ENCODE data around the gene MMP23B. TPM values are rescaled to one million over a fixed set of nuclear protein-coding genes. Genes with fewer than 3 reads are reported as not detected.
"Not testable (repeated sequence)": the region's sequence is repeated elsewhere in the genome, so short reads cannot be mapped to it uniquely, and the experiment has no call there.

Gene MMP23B
- total RNA-seq, 1 experiment from 2014 or later, result 0.34 TPM

DNA sequence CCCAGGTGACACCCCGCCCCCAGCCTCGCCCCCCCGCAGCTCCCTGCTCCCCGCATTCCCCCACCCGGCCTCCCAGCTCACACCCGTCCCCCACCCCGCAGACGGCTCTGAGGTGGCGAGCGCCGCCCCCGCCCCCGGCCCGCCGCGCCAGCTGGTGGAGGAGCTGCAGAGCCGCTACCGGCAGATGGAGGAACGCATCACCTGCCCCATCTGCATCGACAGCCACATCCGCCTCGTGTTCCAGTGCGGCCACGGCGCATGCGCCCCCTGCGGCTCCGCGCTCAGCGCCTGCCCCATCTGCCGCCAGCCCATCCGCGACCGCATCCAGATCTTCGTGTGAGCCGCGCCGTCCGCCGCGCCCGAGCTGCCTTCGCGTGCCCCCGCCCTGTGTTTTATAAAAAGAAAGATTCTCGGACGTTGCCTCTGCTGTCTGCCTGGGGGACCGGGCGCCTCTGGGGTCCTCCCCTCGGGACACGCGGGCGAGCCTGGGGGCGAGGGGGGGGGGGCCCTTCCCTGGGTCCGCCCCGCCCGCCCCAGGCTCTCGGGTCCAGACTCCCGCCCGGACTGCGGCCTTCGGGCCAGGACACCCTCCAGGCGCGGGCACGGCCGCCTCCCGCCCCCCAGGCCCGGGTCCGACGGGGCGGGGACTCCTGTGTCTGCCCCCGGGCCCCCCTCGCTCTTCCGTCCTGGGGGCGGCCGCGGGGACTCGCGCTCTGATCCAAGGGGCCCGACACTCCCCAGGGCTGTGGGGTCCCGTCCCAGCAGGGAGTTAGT, 1.6 kb upstream of the MMP23B start:
- no peak for DNase-seq (ENCODE audit: low read depth)

DNA sequence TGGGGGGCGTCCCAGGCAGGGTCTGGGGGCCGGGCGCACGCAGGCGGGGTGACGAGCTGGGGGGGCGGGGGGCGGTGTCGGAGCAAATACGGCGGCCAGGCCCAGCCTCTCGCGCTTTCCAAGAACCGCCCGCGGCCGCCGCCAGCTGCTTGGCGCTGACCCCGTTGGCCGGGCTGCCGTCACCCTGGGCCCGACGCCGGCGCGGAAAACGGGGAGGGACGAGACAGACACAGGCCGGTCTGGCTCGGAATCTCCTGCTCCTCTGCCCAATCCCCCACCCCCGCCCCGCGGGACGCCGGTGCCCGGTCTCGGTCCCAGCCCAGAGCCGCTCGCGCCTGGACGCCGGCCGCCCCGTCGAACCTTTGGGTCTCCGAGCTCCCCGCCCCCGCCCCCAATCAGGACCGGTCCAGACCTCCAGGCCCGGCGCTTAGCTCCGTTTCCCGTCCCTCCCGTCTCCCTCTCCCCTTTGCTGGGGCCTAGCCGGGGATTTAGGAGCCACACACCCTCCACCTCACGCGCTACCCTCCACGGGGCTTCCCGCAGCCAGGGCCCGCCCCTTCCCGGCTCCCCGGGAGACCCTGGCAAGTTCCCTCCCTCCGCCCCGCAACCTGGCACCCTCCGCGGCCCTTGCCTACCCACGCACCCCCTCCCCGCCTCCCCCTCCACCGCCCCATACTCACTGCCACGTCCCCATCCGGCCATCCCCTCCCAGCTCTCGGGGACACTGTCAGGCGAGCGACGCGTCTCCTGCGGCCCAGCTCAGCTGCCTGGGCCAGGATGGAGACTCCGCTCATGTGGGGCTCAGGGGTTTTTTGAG, 800 bp upstream of the MMP23B start:
- no peak for DNase-seq (ENCODE audit: low read depth)

DNA sequence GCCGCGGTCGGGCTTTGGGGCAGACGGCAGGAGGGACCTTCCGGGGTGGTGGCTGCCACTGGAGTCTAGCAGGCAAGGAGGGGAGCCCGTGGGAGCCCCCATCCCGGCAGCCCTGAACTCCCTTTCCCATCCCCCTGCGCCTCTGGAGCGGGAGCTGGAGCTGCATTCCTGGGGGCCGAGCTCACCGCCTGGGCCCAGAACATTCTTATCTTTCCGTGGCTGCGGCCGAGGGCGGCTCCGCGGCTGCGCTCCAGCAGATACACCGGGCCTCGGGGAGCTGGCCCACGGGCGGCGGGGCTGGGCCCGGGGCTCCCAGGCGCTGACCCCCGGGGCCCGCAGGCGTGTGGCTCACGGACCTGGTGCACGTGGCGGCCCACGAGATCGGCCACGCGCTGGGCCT, 1.4 kb downstream of the MMP23B start:
- not testable (repeated sequence) for DNase-seq (ENCODE audit: low read depth)

DNA sequence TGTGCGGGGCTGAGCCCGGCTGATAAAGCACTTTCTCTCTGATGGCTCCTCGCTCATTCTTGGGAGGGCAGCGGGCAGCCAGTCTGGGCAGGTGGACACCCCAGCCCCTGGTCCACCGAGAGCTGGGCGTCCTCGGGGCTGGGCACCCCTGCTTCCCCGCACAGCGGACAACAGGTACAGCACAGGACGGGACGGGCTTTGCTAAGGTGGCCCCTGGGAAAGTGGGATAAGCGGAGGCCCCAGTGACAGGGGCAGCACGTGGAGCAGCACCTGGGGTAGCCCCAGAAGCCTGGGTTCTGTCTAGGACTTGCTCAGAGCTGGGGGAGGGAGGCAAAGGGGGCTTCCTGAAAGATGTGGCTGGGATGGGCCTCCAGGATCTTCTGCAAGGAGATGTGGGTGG, 2.6 kb downstream of the MMP23B start:
- not testable (repeated sequence) for DNase-seq (ENCODE audit: low read depth)

DNA sequence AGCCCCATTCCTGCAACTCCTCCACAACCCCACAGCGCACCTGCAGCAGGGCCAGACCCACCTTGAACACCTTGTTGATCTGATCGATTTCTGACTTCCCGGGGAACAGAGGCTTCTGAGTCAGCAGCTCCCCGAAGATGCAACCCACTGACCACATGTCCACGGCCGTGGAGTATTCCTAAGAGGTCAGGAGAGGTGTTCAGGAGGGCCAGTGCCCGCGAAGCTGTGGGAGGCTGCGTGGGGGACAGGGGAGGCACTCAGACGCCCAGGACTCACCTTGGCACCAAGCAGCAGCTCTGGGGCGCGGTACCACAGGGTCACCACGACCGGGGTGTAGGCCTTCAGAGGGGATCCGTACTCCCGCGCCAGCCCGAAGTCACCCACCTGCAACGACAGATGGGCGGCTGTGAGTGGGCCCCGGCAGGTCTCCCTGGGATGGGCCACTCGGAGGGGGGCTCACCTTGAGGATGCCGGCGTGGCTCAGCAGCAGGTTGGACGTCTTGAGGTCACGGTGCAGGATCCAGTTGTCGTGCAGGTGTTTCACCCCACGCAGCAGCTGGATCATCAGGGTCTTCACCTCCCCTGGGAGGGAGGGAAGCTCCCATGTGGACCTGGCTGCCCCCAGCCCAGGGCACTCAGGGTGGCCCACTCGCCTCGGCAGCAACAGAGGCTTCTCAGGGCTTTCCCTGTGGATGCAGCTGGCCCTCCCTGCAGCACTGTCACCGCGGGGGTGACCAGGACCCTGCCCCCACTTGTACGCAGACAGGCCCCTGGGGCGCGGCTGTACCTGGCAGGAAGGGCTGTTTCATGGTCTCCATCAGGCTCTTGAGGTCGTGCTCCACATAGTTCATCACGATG, 4.9 kb downstream of the MMP23B start:
- DNase-seq (ENCODE audit: low read depth), result not testable (repeated sequence)

DNA sequence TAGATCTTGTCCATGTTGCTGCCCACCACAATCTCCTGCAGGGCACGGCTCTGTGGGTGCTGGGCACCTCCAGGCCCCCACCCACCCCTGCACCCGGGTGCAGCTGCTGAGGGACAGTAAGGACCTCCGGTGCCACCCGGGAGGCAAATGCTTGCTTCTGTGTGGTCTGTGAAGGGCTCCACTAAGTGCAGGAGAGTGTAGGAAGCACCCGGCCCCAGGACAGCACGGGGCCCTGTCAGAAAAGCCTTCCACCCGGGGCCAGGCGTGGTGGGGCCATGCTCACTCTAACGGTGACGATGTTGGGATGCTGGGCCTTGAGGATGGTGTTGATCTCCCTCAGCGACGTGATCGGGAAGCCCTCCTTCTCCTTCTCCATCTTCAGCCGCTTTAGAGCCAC, 5.5 kb downstream of the MMP23B start:
- DNase-seq (ENCODE audit: low read depth), result not testable (repeated sequence)

DNA sequence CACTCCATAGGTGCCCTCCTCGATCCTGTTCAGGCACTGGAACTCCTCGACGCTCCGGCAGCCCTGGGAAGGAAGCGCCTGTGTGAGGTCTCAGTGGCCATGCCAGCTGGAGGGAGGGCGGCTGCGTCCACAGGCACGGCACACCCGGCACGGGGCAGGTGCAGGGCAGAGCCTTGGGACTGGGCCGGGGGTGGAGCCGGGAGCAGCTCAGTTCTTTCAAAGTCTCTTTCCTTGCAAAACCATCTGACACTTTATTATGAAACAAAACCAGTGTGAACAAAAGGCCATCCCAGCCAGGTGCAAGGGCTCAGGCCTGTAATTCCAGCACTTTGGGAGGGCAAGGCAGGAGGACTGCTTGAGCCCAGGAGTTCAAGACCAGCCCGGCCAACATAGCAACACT, 6.6 kb downstream of the MMP23B start:
- not testable (repeated sequence) for DNase-seq (ENCODE audit: low read depth)

DNA sequence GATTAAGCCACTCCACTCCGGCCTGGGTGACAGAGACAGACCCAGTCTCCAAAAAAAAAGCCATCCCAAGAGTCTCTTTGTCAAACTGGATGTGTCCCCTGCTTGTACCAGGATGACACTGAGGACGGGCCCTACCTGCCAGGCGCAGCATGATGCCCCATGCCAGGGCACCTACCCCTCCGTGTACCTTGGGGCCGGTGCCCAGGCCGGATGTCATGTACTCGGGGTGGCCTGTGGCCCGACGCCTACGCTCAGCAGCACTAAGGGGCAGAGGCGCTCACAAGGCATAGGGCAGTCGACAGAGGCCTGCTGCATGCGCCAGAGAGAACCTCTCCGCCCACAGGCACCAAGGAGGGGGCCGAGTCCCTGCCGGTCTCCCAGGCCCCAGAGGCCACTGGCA, 7.4 kb downstream of the MMP23B start:
- DNase-seq (ENCODE audit: low read depth), result not testable (repeated sequence)

DNA sequence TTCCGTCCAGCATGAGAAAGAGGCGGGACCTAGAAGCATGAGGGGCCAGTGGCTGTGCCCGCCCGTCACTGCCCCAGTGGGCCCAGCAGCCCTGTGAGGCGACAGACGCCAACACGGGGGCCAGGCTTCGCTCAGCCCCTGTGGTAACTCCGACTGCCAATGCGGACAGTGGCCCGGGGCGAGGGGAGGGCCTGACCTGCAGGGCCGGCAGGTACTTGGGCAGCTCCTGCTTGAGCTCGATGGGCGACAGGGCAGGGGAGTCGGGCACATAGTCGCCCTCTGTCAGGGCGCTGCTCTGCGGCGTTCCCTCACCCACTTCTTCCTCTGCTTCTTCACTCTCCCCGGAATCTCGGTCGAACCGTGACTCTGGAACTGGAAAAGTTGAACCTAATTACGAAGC, 8.1 kb downstream of the MMP23B start:
- DNase-seq (ENCODE audit: low read depth), result not testable (repeated sequence)

DNA sequence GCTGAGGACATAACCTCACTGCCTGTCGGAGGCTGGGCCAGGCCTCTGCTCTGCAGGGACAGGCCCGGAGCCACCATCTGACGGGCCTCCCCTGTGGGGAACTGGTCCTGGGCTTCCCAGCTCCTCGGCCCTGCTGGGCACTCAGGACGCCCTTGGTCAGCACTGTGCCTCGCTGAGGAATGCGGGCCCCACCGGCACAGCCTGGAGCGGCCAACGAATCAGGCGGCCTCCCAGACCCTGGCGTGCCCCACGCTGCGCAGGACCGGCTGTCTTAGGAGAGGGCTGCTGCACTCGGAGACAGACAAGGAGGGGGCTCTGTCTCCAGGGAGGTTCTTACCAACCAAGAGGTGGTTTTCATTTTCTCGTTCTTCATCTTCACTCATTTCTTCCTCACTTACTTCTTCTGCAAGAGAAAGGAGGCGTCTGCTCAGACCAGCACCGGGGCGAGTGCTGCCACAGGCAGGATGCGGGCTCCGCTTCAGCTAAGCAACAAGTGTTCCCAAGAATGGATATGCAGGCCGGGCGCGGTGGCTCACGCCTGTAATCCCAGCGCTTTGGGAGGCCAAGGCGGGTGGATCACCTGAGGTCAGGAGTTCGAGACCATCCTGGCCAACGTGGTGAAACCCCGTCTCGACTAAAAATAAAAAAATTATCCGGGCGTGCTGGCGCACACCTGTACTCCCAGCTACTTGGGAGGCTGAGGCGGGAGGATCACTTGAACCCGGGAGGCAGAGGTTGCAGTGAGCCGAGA, 8.9 kb downstream of the MMP23B start:
- not testable (repeated sequence) for DNase-seq (ENCODE audit: low read depth)

DNA sequence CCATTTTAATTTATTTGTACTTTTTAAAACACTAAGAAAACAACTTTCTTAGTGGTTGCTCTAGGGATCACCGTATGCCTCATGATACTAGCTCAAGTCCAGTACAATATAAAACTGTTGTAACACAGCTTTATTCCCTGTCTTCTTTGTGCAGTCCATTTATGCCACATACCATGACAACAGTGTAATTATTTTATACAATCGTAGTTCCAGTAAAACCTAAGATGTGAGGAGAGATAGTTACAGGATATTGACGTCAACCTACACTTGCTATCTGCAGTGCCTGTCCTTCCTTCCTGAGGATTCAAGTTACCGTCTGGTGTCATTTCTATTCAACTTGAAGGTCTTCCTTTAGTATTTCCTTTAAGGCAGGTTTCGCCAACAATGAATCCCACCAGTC, 14.4 kb downstream of the MMP23B start:
- not testable (repeated sequence) for DNase-seq (ENCODE audit: low read depth)

DNA sequence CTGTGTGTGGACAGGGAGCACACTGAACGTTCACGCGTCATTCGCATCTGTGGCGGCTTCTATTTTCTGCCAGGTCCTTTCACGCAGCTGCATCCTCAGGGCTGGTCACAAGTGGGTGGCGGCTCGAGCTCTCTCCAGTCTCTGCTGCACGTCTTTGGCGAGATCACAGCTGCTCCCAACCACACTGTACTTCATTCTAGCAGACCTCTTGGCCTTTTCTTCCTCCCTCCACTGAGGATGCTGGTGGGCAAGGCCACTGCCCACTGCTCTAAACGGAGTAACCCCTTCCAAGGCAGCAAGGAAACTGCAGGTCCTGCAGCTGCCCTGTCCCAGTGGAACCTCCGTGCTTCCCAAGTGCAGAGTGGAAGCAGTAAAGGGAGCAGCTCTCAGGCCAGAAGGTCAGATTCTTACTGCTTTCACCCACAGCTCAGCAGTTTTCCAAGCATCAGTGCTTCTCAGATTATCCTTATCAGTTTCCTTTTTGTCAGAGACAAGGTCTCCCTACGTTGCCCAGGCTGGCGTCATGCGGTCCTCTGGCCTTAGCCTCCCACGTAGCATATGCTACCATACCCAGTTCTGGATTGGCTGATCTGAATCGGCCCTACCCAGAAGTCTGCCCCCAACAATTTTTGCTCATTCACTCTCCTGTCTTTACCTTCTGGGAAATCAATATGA, 15.7 kb downstream of the MMP23B start:
- not testable (repeated sequence) for DNase-seq (ENCODE audit: low read depth)

DNA sequence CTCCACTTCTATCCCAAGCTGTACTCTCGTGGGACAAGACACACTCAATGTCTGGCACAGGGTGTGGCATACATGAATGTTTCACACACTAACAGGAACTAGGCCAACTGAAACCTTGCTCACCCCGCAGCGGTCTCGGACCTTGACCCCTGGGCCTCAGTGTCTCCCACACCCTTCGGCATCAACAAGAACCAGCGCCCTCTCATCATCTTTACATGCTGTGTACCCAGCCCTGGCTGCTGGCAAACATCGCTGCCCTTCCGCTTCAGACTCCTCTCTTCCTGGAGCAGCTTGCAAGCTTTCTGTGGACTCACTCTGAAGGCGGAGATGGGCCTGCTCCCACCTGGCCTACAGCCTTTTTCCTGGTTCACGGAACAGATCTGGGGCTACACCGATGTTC, 16.3 kb downstream of the MMP23B start:
- DNase-seq (ENCODE audit: low read depth), result not testable (repeated sequence)

DNA sequence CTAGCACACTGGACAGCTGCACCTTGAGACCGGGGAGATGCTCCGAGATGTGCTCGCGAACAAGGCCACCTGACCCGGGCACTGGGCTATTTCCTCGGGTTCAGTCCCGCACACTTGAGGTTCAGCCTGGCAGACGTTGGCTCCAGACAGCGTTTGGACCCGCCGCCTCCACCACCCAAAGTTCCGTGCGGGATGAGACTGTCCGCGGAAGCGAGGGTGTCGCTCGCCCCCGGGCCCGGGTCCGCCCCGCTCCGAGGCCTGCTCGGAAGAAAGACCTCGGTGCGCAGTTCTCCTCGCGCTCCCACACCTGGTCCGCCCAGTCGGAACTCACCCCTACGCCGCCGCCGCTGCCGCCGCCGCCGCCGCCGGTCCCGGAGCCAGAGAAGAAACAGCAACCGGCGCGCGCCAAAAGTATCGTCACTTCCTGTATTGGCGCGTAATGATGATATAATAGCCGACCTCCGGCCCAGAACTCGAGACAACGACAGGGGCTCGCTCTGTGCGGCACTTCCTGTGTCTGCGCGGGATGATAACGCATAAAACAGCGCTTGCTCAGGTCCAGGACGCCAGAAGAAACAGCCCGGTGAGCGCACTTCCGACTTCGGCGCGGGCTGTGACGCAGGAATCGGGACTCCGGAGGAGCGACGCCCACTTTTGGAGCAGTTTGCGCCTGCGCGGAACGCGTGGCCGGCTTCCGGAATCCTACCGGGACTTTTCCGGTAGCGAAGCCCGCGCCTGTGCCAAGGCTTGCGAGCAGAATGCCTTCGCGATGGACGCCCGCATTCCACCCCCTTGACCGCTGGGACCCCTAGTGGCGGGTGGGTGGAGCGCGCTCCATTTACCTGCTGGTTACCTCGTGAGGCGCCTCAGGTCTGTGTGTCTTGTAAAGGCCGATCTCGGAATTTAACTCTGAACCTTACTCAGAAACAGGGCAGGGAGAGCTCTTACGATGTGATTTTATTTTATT, 26.9 kb downstream of the MMP23B start, which contains the start of gene CDK11B:
Gene CDK11B (minus strand): TSS at position 422 of the 967 bp plus-strand sequence. CDS start 1,519 bp downstream, outside the sequence.
- DNase-seq (ENCODE audit: low read depth), result peak; percentile 93

DNA sequence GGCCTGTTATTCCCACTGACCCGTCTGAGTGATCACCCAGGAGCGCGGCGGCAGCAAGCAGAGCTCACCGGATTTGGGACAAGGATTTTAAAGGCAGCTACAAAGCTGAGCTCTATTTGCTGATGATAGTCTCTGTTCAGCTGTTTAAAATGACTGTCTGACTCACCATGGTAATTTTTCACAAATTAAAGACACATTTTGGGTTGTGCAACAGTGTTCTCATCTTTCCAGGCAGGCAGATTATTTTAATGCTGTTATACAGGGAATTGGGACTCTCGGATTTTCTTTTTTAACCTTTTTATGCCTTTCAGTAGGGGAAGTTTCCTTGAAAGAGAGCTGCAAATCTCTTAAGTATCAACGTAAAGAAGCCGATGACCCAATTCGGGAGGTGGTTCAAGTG, 30.4 kb downstream of the MMP23B start:
- peak; percentile 29 for DNase-seq (ENCODE audit: low read depth)

DNA sequence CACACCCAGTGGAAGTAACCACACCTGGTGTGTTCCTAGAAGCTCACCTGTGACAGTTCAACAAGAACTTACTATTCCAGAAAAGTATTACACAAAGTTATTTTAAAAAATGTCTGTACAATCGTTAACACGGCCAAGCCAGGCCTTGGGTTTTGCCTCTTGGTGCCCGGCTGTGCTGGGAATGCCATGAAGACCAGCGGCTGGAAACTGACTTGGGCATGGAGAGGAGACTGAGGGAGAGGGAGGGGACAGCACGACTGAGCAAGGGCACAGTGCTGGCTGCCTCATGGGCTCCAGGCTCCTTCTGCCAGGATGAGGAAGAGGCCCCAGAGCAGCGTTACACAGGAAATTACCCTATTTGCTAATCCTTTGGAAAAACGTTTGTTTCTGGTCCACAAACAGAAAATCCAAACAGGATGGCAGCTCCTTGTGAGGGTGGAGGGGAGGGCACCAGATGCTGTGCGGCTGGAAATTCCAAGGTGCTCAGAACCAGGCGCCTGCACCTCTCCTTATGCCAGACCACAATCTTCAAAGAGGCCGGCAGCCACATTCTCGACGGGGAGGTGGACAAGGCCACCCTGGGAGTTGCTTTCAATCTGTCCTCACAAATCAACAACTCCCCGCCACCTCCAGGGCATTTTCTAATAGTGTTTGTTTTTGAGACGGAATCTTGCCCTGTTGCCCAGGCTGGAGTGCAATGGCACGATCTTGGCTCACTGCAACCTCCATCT, 31.0 kb downstream of the MMP23B start:
- DNase-seq (ENCODE audit: low read depth), result not testable (repeated sequence)

DNA sequence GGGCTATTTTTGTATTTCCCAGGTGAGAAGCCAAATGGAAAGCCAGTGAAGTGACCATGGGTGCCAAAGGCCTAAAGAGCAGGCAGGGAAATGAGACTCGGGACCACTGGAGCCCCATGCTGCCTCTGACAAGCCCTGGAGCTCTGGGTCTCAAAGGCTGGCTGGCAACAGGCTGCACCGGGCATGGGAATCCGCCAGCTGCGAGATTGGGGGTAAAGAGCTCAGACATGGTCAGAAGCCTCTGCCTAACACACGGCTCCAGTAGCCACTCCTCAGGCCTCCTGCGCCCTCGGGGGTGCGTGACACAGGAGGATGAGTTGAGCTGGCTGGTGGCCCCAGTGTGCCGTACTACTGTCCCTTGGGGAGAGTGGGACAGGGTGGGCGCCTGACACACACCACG, 32.3 kb downstream of the MMP23B start:
- DNase-seq (ENCODE audit: low read depth), result not testable (repeated sequence)
